NCI-H1092 treated with DMSO at 0.1 percent for 48 hours (cell line): ENCODE results near the gene SLC27A2.

Experiments used
- DNase-seq: peaks from one replicate; lab custom pipeline; 2025; lab: John Stamatoyannopoulos, UW

SLC27A2 gene

DNA sequence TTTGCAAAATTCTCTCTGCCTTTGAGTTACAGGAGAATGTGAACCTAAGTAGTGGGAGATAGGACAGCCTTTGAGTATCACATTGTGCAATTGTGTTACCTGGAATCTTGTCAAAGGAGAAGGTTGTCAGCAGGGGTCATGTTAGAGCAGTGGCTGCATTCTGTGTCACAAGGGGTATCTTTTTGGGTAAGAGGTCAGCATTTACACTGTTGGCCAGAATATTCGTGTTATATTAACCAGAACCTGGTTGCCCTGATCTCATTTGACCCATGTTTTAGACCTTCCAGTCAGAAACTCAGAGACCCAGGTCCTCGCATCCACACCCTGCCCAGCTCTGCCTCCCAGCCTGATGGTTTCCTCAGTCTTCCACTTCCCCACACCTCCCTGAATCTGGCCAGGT lies 56.3 kb downstream of the SLC27A2 start:
- no peak for DNase-seq

DNA sequence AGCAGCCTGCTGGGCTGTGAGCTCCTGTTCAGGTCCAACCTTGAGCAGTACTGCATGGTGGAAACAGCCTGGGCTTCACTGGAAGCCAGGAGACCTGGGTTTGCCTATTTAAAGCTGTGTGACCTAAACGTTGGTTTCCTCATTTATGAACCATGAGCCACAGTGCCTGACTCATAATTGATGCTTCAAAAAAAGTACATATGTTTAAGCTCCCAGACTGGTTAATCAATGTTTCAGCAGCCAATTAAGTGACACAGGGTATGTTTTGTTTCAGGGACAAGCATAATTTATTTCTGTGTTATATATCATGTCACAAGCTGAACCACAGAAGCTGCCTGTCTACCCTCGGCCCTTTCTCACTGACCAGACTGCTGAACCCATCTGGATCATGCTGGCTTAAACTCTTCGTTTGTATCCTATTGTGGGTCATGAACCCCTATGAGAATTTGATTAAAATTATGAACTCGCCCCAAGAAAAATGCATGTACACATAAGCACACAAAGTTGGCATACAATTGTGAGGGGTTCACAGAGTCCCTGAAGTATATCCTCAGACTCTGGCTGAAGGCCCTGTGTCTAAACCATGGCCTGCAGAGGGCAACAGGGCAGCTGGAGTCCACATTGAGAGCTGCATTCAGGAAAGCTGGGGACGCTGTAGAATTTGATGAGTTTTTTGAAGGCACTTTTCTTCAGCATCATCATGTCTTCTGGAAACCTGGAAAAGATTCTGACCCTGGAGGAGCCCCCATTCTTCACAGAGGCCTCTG lies 59.9 kb downstream of the SLC27A2 start:
- no peak for DNase-seq

DNA sequence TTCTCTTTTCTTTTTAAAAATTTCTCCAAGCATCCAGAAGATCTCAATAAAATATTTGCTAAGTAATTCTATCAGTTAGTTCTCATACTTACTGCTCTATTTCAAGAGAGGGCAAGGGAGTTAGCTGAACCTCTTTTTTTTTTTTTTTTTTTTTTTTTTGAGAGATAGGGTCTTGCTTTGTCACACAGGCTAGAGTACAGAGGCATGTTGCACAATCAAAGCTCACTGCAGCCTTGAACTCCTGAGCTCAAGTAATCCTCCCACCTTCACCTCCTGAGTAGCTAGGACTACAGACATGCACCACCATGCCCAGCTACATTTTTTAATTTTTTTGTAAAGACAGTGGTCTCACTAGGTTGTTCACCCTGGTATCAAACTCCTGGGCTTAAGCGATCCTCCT lies 62.2 kb downstream of the SLC27A2 start:
- DNase-seq, result no peak

DNA sequence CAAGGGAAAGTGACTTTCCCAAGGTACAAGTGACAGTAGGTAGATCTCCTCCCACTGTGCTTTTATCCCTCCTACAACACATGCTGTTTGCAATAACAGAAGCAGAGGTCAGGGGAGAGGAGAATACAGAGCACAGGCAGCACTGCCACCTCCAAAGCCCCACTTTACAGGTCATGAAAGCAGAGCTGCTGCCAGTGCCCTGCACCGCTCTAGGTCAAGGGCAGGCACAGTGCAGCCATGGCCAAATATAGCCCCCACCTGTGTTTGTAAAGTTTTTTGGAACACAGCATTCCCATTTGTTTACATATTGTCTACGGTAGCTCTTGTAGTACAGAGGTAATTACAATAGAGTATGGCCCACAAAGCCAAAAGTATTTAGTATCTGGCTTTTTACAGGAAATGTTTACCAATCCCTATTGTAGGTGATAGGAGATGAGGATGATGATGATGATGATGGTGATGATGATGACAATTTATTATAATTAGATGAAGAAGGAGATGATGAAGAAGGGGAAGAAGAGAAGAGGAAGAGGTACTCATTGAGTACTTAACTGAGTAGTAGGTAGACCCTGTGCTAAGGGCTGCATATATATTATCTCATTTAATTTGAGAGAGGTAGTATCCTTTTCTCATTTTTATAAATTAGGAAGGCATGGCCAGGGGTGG lies 63.1 kb downstream of the SLC27A2 start:
- DNase-seq, result no peak

DNA sequence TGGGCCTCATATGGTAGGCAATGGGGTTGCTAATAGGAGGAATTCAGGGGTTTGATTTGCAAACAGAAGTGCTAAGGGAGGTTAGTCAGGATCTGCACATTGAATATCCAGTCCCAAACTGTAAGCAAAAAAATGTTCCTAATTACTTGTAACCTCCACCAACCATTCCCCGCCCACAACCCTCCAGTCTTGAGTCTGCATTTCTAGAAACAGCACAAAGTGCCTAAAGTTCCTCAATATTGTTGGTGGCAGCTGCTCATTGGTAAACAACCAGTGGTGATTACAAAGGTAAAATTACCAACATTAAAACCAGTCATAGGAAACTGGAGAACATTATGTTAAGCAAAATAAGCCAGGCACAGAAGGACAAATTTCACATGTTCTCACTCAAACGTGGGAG lies 64.6 kb downstream of the SLC27A2 start:
- no peak for DNase-seq

- no peak for DNase-seq
Observed at GRCh38 chr15:50247819-50248655, 66.0 kb downstream of the SLC27A2 start.

- DNase-seq, result no peak
Observed at GRCh38 chr15:50248994-50249582, 67.1 kb downstream of the SLC27A2 start.

DNA sequence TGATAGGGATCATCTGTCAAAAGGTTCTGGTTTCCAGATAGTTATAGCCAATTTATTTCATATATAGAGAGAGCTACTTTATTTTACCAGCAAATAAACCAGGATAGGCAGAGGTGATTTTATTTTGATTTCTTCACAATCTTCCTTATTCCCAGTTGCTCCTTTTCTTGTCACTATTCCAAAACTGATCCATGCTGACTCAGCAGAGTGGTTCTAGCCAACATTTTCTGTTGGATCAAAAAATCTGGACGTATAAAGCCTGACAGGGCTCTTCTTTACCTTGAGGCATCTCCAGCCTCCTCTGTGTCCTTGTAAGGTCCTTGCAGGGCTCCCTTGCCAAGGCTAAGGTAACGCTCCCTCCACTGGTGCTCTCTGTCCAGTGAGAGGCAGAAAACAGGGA lies 67.7 kb downstream of the SLC27A2 start:
- DNase-seq, result no peak

DNA sequence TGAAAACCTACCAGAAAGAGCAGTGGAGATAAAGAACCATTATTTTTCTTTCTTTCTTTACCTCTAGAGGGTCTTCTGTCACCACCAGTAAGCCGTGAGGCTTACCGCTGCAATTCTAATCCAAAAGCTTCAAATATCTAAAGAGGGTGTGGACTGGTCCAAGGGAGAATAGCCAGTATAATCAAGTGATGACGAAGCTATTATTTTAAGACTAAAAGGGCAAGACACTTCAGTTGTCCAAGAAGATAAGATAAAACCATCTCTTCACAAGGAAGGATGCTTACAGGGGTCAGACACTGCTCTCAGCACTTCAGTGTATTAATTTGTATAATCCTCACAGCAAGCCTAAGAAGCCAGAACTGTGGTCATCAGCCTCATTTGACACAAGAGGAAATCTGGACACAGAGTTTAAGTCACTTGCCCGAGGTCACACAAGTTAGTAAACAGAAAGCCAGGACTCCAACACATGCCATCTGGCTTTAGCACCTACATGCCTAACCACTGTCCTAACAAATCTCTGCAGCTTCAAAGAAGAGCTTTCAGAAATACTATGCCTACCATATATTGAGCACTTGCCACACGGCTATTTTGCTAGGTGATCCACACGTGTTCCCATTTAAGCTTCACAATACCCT lies 68.9 kb downstream of the SLC27A2 start:
- no peak for DNase-seq

- DNase-seq, result no peak
Observed at GRCh38 chr15:50251638-50252182, 69.7 kb downstream of the SLC27A2 start.

DNA sequence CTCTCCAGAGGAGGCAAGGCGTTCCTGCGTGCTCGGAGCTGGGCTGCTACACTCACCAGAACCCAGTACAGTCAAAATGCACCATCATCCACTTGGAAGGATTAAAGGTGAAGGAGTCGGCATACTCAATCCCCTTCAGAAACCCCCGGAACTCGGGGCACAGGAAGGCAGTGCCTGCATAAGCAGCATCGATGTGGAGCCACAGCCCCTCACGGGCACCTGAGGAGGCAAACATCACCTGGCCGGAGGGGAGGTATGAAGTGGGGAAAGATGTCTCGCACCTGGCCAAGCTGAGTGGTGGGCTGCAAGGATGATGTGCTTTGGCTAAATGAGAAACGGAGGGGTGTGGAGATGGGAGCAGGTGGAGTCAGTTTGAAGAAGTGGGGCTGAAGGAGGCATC lies 70.6 kb downstream of the SLC27A2 start:
- DNase-seq, result no peak

DNA sequence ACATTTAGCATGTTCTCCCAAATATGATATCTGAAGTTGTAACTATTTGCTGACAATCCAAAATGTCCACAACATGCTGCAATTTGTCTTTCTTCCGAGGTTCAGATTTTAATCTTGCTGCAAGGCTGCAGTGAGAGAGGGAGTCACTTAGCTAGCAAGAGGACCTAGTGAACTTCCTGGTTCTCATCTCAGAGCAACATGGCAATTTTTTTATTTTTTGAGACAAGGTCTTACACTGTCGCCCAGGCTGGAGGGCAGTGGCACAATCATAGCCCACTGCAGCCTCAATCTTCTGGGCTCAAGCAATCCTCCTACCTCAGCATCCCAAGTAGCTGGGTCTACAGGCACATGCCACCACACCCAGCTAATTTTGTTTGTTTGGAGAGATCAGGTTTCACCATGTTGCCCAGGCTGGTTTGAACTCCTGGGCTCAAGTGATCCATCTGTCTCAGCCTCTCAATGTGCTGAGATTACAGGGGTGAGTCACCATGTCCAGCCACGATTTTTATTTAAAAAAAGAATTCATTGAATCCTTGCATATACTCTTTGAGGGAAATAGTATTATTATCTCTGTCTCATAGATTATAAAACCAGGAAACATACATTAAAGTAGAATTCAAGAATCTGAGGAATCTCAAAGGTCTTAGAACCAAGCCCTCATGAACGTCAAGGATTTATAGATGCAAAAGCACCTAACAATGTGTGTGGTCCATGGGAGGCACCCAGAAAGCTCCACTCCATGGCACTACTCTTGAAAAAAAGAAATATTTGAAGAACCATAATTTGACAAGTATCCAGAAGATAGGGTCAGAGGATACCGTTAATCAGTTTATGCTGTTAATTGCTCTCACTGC lies 74.4 kb downstream of the SLC27A2 start:
- no peak for DNase-seq

DNA sequence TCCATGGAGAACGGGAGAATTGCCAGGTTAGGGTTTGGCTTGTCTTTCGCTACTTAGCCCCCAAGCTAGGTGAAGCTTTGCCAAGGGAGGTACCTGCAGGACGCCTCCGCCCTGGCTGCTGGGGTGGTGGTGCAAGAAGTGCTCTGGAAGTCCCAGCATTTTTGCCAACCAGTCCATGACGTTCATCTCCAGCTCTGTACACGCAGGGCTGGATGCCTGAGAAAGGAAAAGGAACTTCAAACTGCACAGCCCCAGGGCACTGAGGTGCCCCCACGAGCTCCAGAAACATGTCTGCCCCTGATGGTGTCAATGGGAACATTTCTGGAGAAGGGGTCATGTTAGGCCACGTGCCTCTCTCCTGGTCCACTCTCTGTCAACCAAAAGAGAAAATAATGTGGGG lies 75.3 kb downstream of the SLC27A2 start:
- no peak for DNase-seq

DNA sequence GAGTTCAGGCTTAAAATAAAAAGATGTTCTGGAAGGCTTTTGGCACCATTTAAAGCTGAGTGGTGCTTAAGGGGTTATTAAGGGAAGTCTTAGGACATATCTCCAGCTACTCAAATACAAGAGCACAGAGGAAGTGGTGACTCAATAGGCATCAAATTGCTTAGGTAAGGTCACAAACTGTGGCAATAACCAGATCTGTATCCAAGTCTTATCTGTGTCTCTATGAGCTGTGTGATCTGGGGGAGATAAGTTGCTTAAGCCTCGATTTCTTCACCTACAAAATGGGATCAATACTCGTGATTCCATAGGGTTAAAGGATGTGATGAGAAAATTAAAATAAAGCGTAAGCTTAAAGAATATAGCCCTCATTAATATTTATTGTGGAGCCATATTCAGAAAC lies 75.9 kb downstream of the SLC27A2 start:
- DNase-seq, result no peak

DNA sequence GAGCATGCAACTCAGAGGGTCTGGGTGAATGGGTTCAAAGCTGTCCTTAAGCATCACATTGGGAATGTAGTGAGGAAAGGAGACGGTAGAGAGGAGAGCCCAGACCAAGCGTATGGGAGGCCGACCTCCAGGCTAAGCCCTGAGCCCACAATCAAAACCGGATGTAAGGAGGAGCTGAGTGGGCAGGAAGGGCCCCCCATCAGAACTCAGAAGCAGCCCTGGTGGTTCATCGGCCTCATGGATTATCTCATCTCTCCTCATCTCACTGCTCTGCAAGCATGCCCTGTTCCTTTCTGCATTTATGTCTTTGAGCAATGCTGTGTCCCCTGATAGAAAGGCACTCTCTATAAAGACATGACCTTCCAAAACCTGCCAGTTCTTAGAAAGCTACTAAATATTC lies 77.3 kb downstream of the SLC27A2 start:
- DNase-seq, result no peak

DNA sequence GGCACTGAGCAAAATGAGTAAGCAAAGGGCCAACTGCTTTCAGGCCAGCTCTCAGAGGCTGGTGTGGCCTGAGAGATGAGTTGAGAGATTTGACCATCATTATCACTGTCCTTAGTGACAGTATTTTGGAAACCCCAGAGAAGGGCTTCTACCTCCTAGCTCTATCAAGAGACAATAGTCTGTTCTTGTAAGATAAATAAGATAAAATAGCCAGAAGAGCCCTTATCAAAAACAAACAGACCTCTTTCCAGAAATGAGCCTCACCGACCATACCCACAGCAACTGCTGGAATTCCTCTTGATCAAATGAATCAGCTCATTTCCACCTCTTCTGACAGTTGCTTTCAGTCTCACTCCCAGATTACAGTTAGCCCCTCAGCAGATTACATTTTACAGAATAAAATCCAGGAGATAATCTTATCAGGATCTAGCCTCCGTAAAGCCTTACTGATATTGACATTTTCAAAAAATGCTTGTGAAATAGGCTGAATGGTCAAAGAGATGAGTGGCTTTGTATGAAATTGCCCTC lies 79.0 kb downstream of the SLC27A2 start:
- no peak for DNase-seq

DNA sequence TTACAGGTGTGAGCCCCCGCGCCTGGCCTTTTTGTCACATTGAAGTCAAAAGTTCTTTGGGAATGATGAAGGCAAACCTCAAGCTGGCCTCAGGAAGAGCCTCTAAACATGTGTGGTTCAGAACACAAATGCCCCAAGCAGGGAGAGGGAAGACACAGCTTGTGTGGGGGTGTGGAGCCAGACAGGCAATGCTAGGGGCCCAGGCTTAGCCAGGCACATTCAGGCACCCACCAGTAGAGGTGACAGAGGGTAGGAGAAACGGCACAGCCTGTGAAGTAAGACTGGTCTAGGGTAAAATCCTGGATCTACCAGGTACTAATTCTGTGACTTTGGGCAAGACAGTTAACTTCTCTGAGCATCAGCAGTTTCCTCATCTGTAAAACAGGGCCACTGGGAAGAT lies 80.0 kb downstream of the SLC27A2 start:
- no peak for DNase-seq

GRCh38 chr15:50262533-50262932 lies 80.5 kb downstream of the SLC27A2 start:
- DNase-seq, result no peak

GRCh38 chr15:50265620-50266019 lies 83.6 kb downstream of the SLC27A2 start, which contains the start of gene HDC:
HDC (minus strand) TSS chr15:50265726; CDS start chr15:50265623, 103 bp downstream.
- DNase-seq, result no peak

- no peak for DNase-seq
Observed at GRCh38 chr15:50267577-50267976, 85.6 kb downstream of the SLC27A2 start.
